Activated CD4-positive, alpha-beta T cell treated with anti-CD3 and anti-CD28 coated beads for 36 hours (primary cell): Measurements from ENCODE around the gene UBL7. TPM values are rescaled to one million over a fixed set of nuclear protein-coding genes. Genes with fewer than 3 reads are reported as not detected.

Experiments
- ATAC-seq: fragments of 200-7000 bp; cut with Tn5 transposase; one replicate; pipeline ENCODE4 v1.10.0; 2021; ENCODE audit warnings: mild to moderate bottlenecking, moderate library complexity
- CTCF ChIA-PET: fragments of 350-600 bp; sonication (Branson Sonifier 250); formaldehyde crosslinking; loops from one replicate; lab custom pipeline; 2021; ENCODE audit warnings: antibody characterized with exemption; lab: Charles Lee
- POLR2A ChIA-PET: fragments of 350-600 bp; sonication (Branson Sonifier 250); formaldehyde crosslinking; loops from one replicate; lab custom pipeline; 2021; ENCODE audit warnings: antibody characterized with exemption, inconsistent platforms; lab: Charles Lee
- DNase-seq: peaks from one replicate; pipeline ENCODE4 v3.0.0-alpha.2; 2020
- H3K27ac Mint-ChIP-seq: one replicate; pipeline ENCODE4 v1.8.0; 2021; ENCODE audit warnings: mixed read lengths
- H3K27me3 Mint-ChIP-seq: one replicate; pipeline ENCODE4 v1.8.0; 2021; ENCODE audit warnings: mixed read lengths
- H3K36me3 Mint-ChIP-seq: one replicate; pipeline ENCODE4 v1.8.0; 2021; ENCODE audit warnings: low read depth, mixed read lengths
- H3K4me1 Mint-ChIP-seq: one replicate; pipeline ENCODE4 v1.8.0; 2021; ENCODE audit warnings: mixed read lengths
- H3K4me3 Mint-ChIP-seq: one replicate; pipeline ENCODE4 v1.8.0; 2021; ENCODE audit warnings: mild to moderate bottlenecking, moderate library complexity, mixed read lengths
- H3K9me3 Mint-ChIP-seq: one replicate; pipeline ENCODE4 v1.8.0; 2021; ENCODE audit warnings: low read depth, mixed read lengths
- intact Hi-C, 2 experiments: fragments of 100-400 bp; cut with DNase I in 1 of 2; cut with micrococcal nuclease in 1 of 2; formaldehyde crosslinking; loops; one replicate each; pipeline versions ENCODE4 v1.14.2 to v1.15.1; 2022 to 2024; cut with DNase I, micrococcal nuclease
- total RNA-seq, 2 experiments: library from RNA; stranded (reverse); gene quantifications; one replicate each; pipeline ENCODE4 v1.2.3, GENCODE V29; 2021

The UBL7 gene
- total RNA-seq, 2 experiments from 2014 or later, result 47.5 to 48.6 TPM

- peaks cover 33% of the 10 kb centered on the region for H3K36me3 Mint-ChIP-seq
- intact Hi-C loops, result no loop called here
- no peak overlapping the region for H3K27ac Mint-ChIP-seq
- ChIA-PET CTCF (no interaction called here), POLR2A (no interaction called here)
- no peaks in the 10 kb centered on the region for H3K9me3 Mint-ChIP-seq
- no peak for DNase-seq
- H3K4me3 Mint-ChIP-seq, result no peak overlapping the region
- no peaks in the 10 kb centered on the region for H3K27me3 Mint-ChIP-seq
- no peak for ATAC-seq
- H3K4me1 Mint-ChIP-seq, result peaks cover 36% of the 10 kb centered on the region
Measured at GRCh38 chr15:74422265-74422651, 38.7 kb downstream of the UBL7 start.

GRCh38 chr15:74421302-74422245, 39.4 kb downstream of the UBL7 start:
- POLR2A ChIA-PET, result no interaction called here
- no peak overlapping the region for H3K27ac Mint-ChIP-seq
- peaks cover 34% of the 10 kb centered on the region for H3K4me1 Mint-ChIP-seq
- CTCF ChIA-PET, result interaction anchor here (0.7 to 1.7 kb wide), 2 partner anchors 10 to 13 kb away, joined by 3 to 7 read pairs; no protein-coding TSS in a partner anchor
- H3K36me3 Mint-ChIP-seq, result peaks cover 32% of the 10 kb centered on the region
- ATAC-seq (no peak), DNase-seq (no peak)
- intact Hi-C loops, result no loop called here
- no peaks in the 10 kb centered on the region for H3K9me3 Mint-ChIP-seq
- H3K27me3 Mint-ChIP-seq, result no peaks in the 10 kb centered on the region
- H3K4me3 Mint-ChIP-seq, result no peak overlapping the region

GRCh38 chr15:74420193-74420905, 40.6 kb downstream of the UBL7 start:
- H3K36me3 Mint-ChIP-seq, result peaks cover 31% of the 10 kb centered on the region

GRCh38 chr15:74419432-74419831, 41.5 kb downstream of the UBL7 start:
- no peaks in the 10 kb centered on the region for H3K9me3 Mint-ChIP-seq
- ATAC-seq, result no peak
- POLR2A ChIA-PET, result interaction anchor here (0.6 to 1.1 kb wide), 2 partner anchors 32 to 42 kb away, joined by 3 read pairs; no protein-coding TSS in a partner anchor
- H3K4me3 Mint-ChIP-seq, result no peak overlapping the region
- no peak for DNase-seq
- no peaks in the 10 kb centered on the region for H3K27me3 Mint-ChIP-seq
- H3K36me3 Mint-ChIP-seq, result peaks cover 33% of the 10 kb centered on the region
- H3K27ac Mint-ChIP-seq, result no peak overlapping the region
- intact Hi-C loops, result no loop called here
- CTCF ChIA-PET, result interaction anchor here (0.7 kb wide), 1 partner anchor 13 kb away, joined by 3 read pairs; no protein-coding TSS in a partner anchor
- peaks cover 32% of the 10 kb centered on the region for H3K4me1 Mint-ChIP-seq

More at GRCh38 chr15:74420193-74420905, 40.6 kb downstream of the UBL7 start:
- H3K27ac Mint-ChIP-seq, result no peak overlapping the region
- intact Hi-C loops, result no loop called here
- no peaks in the 10 kb centered on the region for H3K9me3 Mint-ChIP-seq
- ATAC-seq (no peak), DNase-seq (no peak)
- H3K4me1 Mint-ChIP-seq, result peaks cover 33% of the 10 kb centered on the region
- H3K4me3 Mint-ChIP-seq, result no peak overlapping the region
- POLR2A ChIA-PET, result no interaction called here
- H3K27me3 Mint-ChIP-seq, result no peaks in the 10 kb centered on the region
- CTCF ChIA-PET, result interaction anchor here (0.6 to 1.7 kb wide), 3 partner anchors 11 to 250 kb away, joined by 3 to 7 read pairs (median 3); no protein-coding TSS in a partner anchor

DNA sequence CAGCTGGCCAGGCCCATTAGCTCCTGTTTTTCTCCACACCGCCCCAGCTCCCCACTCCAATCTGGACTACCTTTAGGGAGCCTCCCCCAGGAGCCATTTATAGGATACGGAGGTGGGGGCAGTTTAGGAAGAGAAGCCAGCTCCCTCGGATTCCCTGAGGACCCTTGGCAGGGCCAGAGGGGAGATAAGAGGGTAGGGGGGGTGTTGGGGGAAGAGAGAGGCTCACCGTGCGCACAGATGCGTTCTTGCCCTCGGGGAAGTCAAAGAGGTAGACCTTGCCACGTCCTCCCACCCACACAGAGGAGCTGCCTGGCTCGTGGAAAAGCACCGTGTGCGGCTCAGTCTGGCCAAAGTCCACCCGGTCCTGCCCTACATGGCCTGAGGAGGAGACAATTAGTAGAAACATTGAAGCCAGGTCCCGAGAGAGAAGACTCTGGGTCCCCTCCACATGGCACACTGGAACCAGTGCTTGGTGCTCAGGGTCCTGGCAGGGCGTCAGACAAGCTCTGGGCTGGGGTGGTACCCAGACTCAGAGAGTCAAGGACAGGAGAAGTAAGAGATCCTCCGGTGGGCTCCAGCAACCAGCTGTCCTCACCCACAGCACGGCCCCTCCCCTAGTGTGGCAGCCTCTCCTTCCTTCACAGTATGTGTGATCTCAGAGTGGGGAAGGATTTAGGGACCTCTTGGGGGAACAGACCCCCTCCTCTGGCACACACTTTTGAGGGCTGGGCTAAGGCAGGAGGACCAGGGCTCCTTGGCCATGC, 42.2 kb downstream of the UBL7 start:
- H3K27ac Mint-ChIP-seq, result no peak overlapping the region

DNA sequence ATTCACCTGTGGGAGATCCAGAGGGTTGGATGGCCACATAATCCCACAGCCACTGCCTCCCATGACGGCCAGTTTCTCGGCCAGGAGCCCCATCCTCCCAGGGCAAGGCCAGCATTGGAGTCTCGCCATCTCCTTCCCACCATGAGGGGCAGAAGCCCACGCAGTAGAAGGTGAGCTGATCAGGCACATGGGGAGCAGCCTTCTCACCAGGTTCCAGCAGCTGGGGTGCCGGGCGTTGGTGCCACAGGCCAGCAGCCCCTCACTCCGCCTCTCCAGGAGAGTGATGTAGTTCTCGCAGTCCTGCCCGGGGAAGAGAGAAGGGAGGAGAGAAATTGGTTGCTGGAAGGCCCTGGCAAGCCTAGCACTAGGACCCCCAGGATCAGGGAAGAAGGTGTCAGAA, 43.3 kb downstream of the UBL7 start:
- H3K27ac Mint-ChIP-seq, result no peak overlapping the region
- H3K4me1 Mint-ChIP-seq, result peaks cover 19% of the 10 kb centered on the region
- no peak for ATAC-seq
- ChIA-PET POLR2A (no interaction called here), CTCF (no interaction called here)
- H3K36me3 Mint-ChIP-seq, result peaks cover 38% of the 10 kb centered on the region
- H3K27me3 Mint-ChIP-seq, result no peaks in the 10 kb centered on the region
- no peak overlapping the region for H3K4me3 Mint-ChIP-seq
- intact Hi-C loops, result no loop called here
- DNase-seq, result no peak
- H3K9me3 Mint-ChIP-seq, result no peaks in the 10 kb centered on the region

More for the DNA sequence above, 42.2 kb downstream of the UBL7 start:
- peaks cover 25% of the 10 kb centered on the region for H3K4me1 Mint-ChIP-seq
- ATAC-seq, result no peak
- intact Hi-C loops, result no loop called here
- H3K36me3 Mint-ChIP-seq, result peaks cover 39% of the 10 kb centered on the region
- ChIA-PET CTCF (interaction anchor here (0.7 kb wide), 1 partner anchor 12 kb away, joined by 3 read pairs; no protein-coding TSS in a partner anchor), POLR2A (interaction anchor here (0.6 to 1.1 kb wide), 2 partner anchors 33 to 43 kb away, joined by 3 read pairs; no protein-coding TSS in a partner anchor)
- H3K4me3 Mint-ChIP-seq, result no peak overlapping the region
- no peak for DNase-seq
- no peaks in the 10 kb centered on the region for H3K9me3 Mint-ChIP-seq
- H3K27me3 Mint-ChIP-seq, result no peaks in the 10 kb centered on the region

- ATAC-seq (no peak), DNase-seq (no peak)
- intact Hi-C loops, result no loop called here
- Mint-ChIP-seq H3K27ac (no peak overlapping the region), H3K36me3 (peaks cover 38% of the 10 kb centered on the region), H3K4me1 (peaks cover 19% of the 10 kb centered on the region), H3K4me3 (no peak overlapping the region), H3K9me3 (no peaks in the 10 kb centered on the region), H3K27me3 (no peaks in the 10 kb centered on the region)
- CTCF ChIA-PET, result no interaction called here
- POLR2A ChIA-PET, result no interaction called here
Measured at GRCh38 chr15:74417225-74417624, 43.7 kb downstream of the UBL7 start.

- intact Hi-C loops, result no loop called here
- H3K9me3 Mint-ChIP-seq, result no peaks in the 10 kb centered on the region
- H3K27ac Mint-ChIP-seq, result peak overlapping the region; percentile 12
- ChIA-PET POLR2A (no interaction called here), CTCF (no interaction called here)
- peaks cover 44% of the 10 kb centered on the region for H3K36me3 Mint-ChIP-seq
- H3K4me1 Mint-ChIP-seq, result peaks cover 16% of the 10 kb centered on the region
- DNase-seq (no peak), ATAC-seq (peak; percentile 28)
- no peak overlapping the region for H3K4me3 Mint-ChIP-seq
- H3K27me3 Mint-ChIP-seq, result no peaks in the 10 kb centered on the region
Measured at GRCh38 chr15:74415966-74416916, 44.7 kb downstream of the UBL7 start.

DNA sequence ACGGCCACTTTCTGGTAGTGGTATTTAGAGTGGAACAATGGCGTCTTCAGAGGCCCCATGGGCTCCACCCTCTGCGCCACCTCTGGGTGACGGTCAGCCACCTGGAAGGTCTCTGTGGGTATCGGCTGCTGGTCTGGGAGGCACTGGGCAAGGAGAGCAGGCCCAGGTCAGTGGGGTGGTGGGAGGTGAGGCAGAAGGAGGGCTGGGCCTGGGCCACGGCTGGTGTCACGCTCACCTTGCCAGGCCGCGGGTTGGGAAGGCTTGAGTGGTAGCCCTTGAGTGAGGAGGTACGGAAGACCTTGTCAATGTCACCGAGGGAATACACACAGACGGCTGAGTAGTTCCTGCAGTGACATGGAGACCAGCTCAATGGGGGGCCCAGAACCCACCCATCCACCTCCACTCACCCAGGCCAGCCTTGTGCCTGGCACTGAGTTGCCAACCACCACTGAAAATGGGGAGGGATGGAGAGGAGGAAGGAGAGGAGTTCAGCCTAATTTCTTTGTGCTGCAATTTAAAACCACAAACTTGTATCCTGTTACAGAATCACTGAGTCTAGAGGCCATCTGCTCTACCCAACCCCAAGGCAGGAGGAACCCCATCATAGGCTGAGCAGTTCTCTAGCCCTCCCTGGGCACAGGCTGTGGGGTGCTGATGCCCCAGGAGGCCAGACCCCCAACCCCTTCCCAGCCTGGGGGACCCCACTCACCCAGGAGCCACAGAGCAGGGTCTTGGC, 46.2 kb downstream of the UBL7 start:
- ChIA-PET POLR2A (interaction anchor here (0.6 kb wide), 1 partner anchor 40 kb away, joined by 3 read pairs; no protein-coding TSS in a partner anchor), CTCF (no interaction called here)
- Mint-ChIP-seq H3K36me3 (peaks cover 48% of the 10 kb centered on the region), H3K27ac (no peak overlapping the region), H3K4me3 (no peak overlapping the region), H3K27me3 (no peaks in the 10 kb centered on the region), H3K4me1 (peaks cover 10% of the 10 kb centered on the region), H3K9me3 (no peaks in the 10 kb centered on the region)
- intact Hi-C loops, result no loop called here
- no peak for DNase-seq
- no peak for ATAC-seq
